NCI-H2107 (cell line): ENCODE data around the gene PCBP3.
"Not testable (repeated sequence)": the region's sequence is repeated elsewhere in the genome, so short reads cannot be mapped to it uniquely, and the experiment has no call there.

ENCODE experiments used
- DNase-seq: peaks from one replicate; lab custom pipeline; 2025; lab: John Stamatoyannopoulos, UW

The PCBP3 gene

GRCh38 chr21:45678790-45679189 lies 35.3 kb downstream of the PCBP3 start:
- DNase-seq, result not testable (repeated sequence)

- no peak for DNase-seq
Observed at GRCh38 chr21:45680215-45680614, 36.7 kb downstream of the PCBP3 start.

GRCh38 chr21:45695086-45695485 lies 51.6 kb downstream of the PCBP3 start:
- no peak for DNase-seq

- DNase-seq, result no peak
Observed at GRCh38 chr21:45698493-45699184, 55.1 kb downstream of the PCBP3 start.

GRCh38 chr21:45699251-45699942 lies 55.9 kb downstream of the PCBP3 start:
- DNase-seq, result no peak

- no peak for DNase-seq
Observed at GRCh38 chr21:45699966-45700365, 56.4 kb downstream of the PCBP3 start.

GRCh38 chr21:45700461-45700860 lies 56.9 kb downstream of the PCBP3 start:
- no peak for DNase-seq

GRCh38 chr21:45704311-45705108 lies 61.0 kb downstream of the PCBP3 start:
- DNase-seq, result no peak

GRCh38 chr21:45706299-45706698 lies 62.8 kb downstream of the PCBP3 start:
- no peak for DNase-seq

GRCh38 chr21:45709173-45709572 lies 65.6 kb downstream of the PCBP3 start:
- DNase-seq, result no peak

GRCh38 chr21:45709696-45710268 lies 66.3 kb downstream of the PCBP3 start:
- DNase-seq, result no peak

- not testable (repeated sequence) for DNase-seq
Observed at GRCh38 chr21:45710306-45710705, 66.8 kb downstream of the PCBP3 start.

GRCh38 chr21:45713613-45714012 lies 70.1 kb downstream of the PCBP3 start:
- DNase-seq, result no peak

GRCh38 chr21:45715441-45715840 lies 71.9 kb downstream of the PCBP3 start:
- no peak for DNase-seq

GRCh38 chr21:45718413-45718812 lies 74.9 kb downstream of the PCBP3 start:
- no peak for DNase-seq

GRCh38 chr21:45719177-45719802 lies 75.8 kb downstream of the PCBP3 start:
- no peak for DNase-seq

GRCh38 chr21:45720204-45720603 lies 76.7 kb downstream of the PCBP3 start:
- not testable (repeated sequence) for DNase-seq

- DNase-seq, result no peak
Observed at GRCh38 chr21:45721671-45722070, 78.1 kb downstream of the PCBP3 start.

- no peak for DNase-seq
Observed at GRCh38 chr21:45723049-45723958, 79.8 kb downstream of the PCBP3 start.

- no peak for DNase-seq
Observed at GRCh38 chr21:45724345-45724961, 80.9 kb downstream of the PCBP3 start.
